Naive thymus-derived CD8-positive, alpha-beta T cell (primary cell): Measurements from ENCODE around the gene SIN3B. TPM values are rescaled to one million over a fixed set of nuclear protein-coding genes. Genes with fewer than 3 reads are reported as not detected.

Experiments used
- ATAC-seq, 2 donors: fragments of 150-1000 bp; cut with Tn5 transposase in 1 of 2; sonication (Bioruptor Pico), chemical (Tn5 transposase) in 1 of 2; 1 replicate in 1 of 2; 2 replicates in 1 of 2; pipeline ENCODE4 v1.10.0; 2021; ENCODE audit warnings: mild to moderate bottlenecking in 2 of 2, moderate library complexity in 2 of 2
- POLR2A ChIA-PET: fragments of 350-600 bp; sonication (Branson Sonifier 250); formaldehyde crosslinking; loops from one replicate; lab custom pipeline; 2021; ENCODE audit warnings: antibody characterized with exemption; lab: Charles Lee
- DNase-seq, 10 donors: peaks; one replicate each; pipeline versions ENCODE4 v3.0.0 to v3.0.0-alpha.2; 2020 to 2022
- H3K27ac Mint-ChIP-seq, 10 donors: one replicate each; pipeline ENCODE4 v1.8.0; 2020 to 2022; ENCODE audit warnings: mild to moderate bottlenecking in 10 of 10, mixed read lengths in 10 of 10, moderate library complexity in 4 of 10, inconsistent platforms in 1 of 10
- H3K27me3 Mint-ChIP-seq, 5 donors: one replicate each; pipeline ENCODE4 v1.8.0; 2021 to 2022; ENCODE audit warnings: mixed read lengths in 5 of 5
- H3K36me3 Mint-ChIP-seq, 3 donors: one replicate each; pipeline ENCODE4 v1.8.0; 2020 to 2022; ENCODE audit warnings: mixed read lengths in 3 of 3, mild to moderate bottlenecking in 2 of 3, inconsistent platforms in 1 of 3
- H3K4me1 Mint-ChIP-seq, 4 donors: one replicate each; pipeline ENCODE4 v1.8.0; 2021 to 2022; ENCODE audit warnings: mixed read lengths in 4 of 4
- H3K4me3 Mint-ChIP-seq, 10 donors: one replicate each; pipeline ENCODE4 v1.8.0; 2020 to 2022; ENCODE audit warnings: mild to moderate bottlenecking in 10 of 10, mixed read lengths in 10 of 10, moderate library complexity in 6 of 10, inconsistent platforms in 1 of 10
- H3K9me3 Mint-ChIP-seq, 9 donors: one replicate each; pipeline ENCODE4 v1.8.0; 2020 to 2022; ENCODE audit warnings: mixed read lengths in 9 of 9, mild to moderate bottlenecking in 3 of 9, inconsistent platforms in 1 of 9, moderate library complexity in 1 of 9
- polyA plus RNA-seq, 3 donors: library from polyadenylated mRNA; unstranded; fragments of 300-500 nt; fragmentation: Illumina TruSeq; gene quantifications; one replicate each; pipeline ENCODE4 v1.2.3, GENCODE V29; 2021
- total RNA-seq, 8 experiments: library from RNA in 2 of 8; stranded (reverse) in 2 of 8; gene quantifications; one replicate each; pipeline ENCODE4 v1.2.3 and lab custom pipeline; 2021 to 2026

Gene SIN3B
- total and polyA plus RNA-seq, 5 experiments from 2014 or later = 2.2 to 104 (median 5.2) TPM

- H3K4me3 Mint-ChIP-seq = no peak overlapping the region
- DNase-seq = no peak
- H3K4me1 Mint-ChIP-seq = peaks cover 0 to 2% (median 0%) of the 10 kb centered on the region in 4 donors
- no peak for ATAC-seq
- no peaks in the 10 kb centered on the region for H3K9me3 Mint-ChIP-seq
- POLR2A ChIA-PET = no interaction called here
- peaks cover 0 to 61% (median 12%) of the 10 kb centered on the region in 3 donors for H3K36me3 Mint-ChIP-seq
- peak overlapping the region in 2 of 10 donors; percentile 13 to 34 for H3K27ac Mint-ChIP-seq
- no peaks in the 10 kb centered on the region for H3K27me3 Mint-ChIP-seq
These were observed 26.9 kb downstream of the SIN3B start for GRCh38 chr19:16856091-16856490.

- H3K36me3 Mint-ChIP-seq = peaks cover 0 to 55% (median 16%) of the 10 kb centered on the region in 3 donors
- no peaks in the 10 kb centered on the region for H3K27me3 Mint-ChIP-seq
- DNase-seq (no peak), ATAC-seq (no peak)
- no peak overlapping the region for H3K4me3 Mint-ChIP-seq
- peaks cover 0 to 4% (median under 1%) of the 10 kb centered on the region in 4 donors for H3K4me1 Mint-ChIP-seq
- H3K9me3 Mint-ChIP-seq = no peaks in the 10 kb centered on the region
- POLR2A ChIA-PET = no interaction called here
- H3K27ac Mint-ChIP-seq = peak overlapping the region in 1 of 10 donors; percentile 27
These were observed 30.4 kb downstream of the SIN3B start for GRCh38 chr19:16859626-16860025.

DNA sequence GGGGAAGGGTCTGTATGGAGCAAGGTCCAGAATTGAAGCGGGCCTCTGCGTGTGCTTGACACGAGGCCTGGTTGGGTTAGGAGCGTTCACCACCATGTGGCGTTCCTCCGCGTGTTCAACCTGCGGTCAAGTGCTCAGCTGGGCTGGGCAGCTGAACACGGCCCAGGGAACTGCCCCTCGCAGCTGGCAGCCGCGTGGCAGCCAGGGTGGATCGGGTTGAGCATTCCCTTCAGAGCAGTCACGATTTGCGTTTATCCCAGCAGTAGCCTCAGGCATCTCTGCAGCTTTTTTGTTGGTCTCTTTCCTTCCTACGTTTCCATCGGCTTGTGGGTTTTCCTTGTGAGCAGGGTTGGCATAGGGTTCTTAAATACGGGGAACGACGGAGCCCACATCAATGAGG lies 30.9 kb downstream of the SIN3B start:
- H3K27me3 Mint-ChIP-seq = no peaks in the 10 kb centered on the region
- no peaks in the 10 kb centered on the region for H3K9me3 Mint-ChIP-seq
- DNase-seq = no peak
- POLR2A ChIA-PET = no interaction called here
- peaks cover 0 to 51% (median 12%) of the 10 kb centered on the region in 3 donors for H3K36me3 Mint-ChIP-seq
- H3K4me3 Mint-ChIP-seq = no peak overlapping the region
- ATAC-seq = no peak
- peaks cover 0 to 4% (median under 1%) of the 10 kb centered on the region in 4 donors for H3K4me1 Mint-ChIP-seq
- no peak overlapping the region for H3K27ac Mint-ChIP-seq

- ATAC-seq = no peak
- Mint-ChIP-seq H3K9me3 (no peaks in the 10 kb centered on the region), H3K4me1 (peaks cover 0 to 4% (median under 1%) of the 10 kb centered on the region in 4 donors), H3K4me3 (no peak overlapping the region), H3K27me3 (no peaks in the 10 kb centered on the region), H3K27ac (peak overlapping the region in 1 of 10 donors; percentile 69), H3K36me3 (peaks cover 0 to 50% (median 15%) of the 10 kb centered on the region in 3 donors)
- POLR2A ChIA-PET = interaction anchor here (0.7 kb wide), 1 partner anchor 314 kb away, joined by 6 read pairs; no protein-coding TSS in a partner anchor
- no peak for DNase-seq
These were observed 31.8 kb downstream of the SIN3B start for GRCh38 chr19:16861011-16861410.

GRCh38 chr19:16861834-16862233 lies 32.6 kb downstream of the SIN3B start:
- peaks cover 0 to 4% (median 2%) of the 10 kb centered on the region in 4 donors for H3K4me1 Mint-ChIP-seq
- no peaks in the 10 kb centered on the region for H3K27me3 Mint-ChIP-seq
- DNase-seq (no peak), ATAC-seq (no peak)
- H3K9me3 Mint-ChIP-seq = no peaks in the 10 kb centered on the region
- POLR2A ChIA-PET = no interaction called here
- peaks cover 4 to 50% (median 17%) of the 10 kb centered on the region in 3 donors for H3K36me3 Mint-ChIP-seq
- peak overlapping the region in 1 of 10 donors; percentile 20 for H3K27ac Mint-ChIP-seq
- no peak overlapping the region for H3K4me3 Mint-ChIP-seq

- no peak overlapping the region for H3K4me3 Mint-ChIP-seq
- DNase-seq (no peak), ATAC-seq (no peak)
- no peaks in the 10 kb centered on the region for H3K9me3 Mint-ChIP-seq
- POLR2A ChIA-PET = no interaction called here
- peaks cover 0 to 4% (median 2%) of the 10 kb centered on the region in 4 donors for H3K4me1 Mint-ChIP-seq
- H3K36me3 Mint-ChIP-seq = peaks cover 4 to 56% (median 19%) of the 10 kb centered on the region in 3 donors
- H3K27me3 Mint-ChIP-seq = no peaks in the 10 kb centered on the region
- H3K27ac Mint-ChIP-seq = no peak overlapping the region
These were observed 33.7 kb downstream of the SIN3B start for GRCh38 chr19:16862826-16863415.

- Mint-ChIP-seq H3K4me1 (peaks cover 0 to 4% (median 2%) of the 10 kb centered on the region in 4 donors), H3K9me3 (no peaks in the 10 kb centered on the region), H3K27ac (no peak overlapping the region), H3K36me3 (peaks cover 4 to 73% (median 20%) of the 10 kb centered on the region in 3 donors), H3K27me3 (no peaks in the 10 kb centered on the region), H3K4me3 (no peak overlapping the region)
- no peak for DNase-seq
- ATAC-seq = no peak
- POLR2A ChIA-PET = no interaction called here
These were observed 38.0 kb downstream of the SIN3B start for GRCh38 chr19:16867211-16867610.

DNA sequence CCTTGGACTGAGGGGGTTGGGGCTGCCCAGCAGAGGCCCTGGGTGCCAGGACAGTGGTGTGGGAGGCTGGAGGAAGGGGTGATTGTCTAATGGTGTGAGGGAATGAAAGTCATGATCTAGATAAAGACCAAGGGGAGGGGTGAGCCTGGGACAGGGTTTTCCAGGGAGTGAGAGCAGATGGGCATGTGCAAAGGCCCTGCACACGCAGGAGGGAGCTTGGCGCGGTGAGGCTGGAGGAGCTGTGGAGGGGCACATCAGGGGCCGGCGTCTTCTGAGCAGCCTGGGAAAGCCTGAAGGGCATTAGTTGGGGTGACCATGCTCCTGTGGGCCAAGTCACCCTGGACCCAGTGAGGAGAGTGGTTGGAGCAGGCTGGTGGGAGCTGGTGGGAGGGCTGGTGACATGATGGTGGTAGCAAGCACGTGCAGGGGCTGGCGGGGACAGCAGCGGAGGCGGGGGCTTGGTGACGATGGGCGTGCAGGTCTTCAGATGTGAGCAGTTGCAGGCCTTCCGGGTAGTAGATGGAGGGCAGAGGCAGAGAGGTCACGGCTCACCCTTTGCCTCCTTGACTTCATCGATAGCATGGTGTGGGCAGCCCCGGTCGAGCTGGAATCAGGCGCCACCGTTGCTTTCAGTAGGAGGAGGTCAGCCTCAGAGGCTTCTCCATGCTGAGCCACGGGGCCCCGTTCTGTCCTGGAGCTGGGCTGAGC lies 39.4 kb downstream of the SIN3B start:
- peaks cover 0 to 4% (median 1%) of the 10 kb centered on the region in 4 donors for H3K4me1 Mint-ChIP-seq
- H3K9me3 Mint-ChIP-seq = no peaks in the 10 kb centered on the region
- no peak for DNase-seq
- H3K36me3 Mint-ChIP-seq = peaks cover 4 to 67% (median 15%) of the 10 kb centered on the region in 3 donors
- no peaks in the 10 kb centered on the region for H3K27me3 Mint-ChIP-seq
- POLR2A ChIA-PET = no interaction called here
- H3K27ac Mint-ChIP-seq = no peak overlapping the region
- no peak overlapping the region for H3K4me3 Mint-ChIP-seq
- ATAC-seq = no peak

GRCh38 chr19:16869331-16869972 lies 40.3 kb downstream of the SIN3B start:
- Mint-ChIP-seq H3K4me3 (no peak overlapping the region), H3K36me3 (peaks cover 4 to 68% (median 15%) of the 10 kb centered on the region in 3 donors), H3K9me3 (no peaks in the 10 kb centered on the region), H3K27me3 (no peaks in the 10 kb centered on the region), H3K27ac (no peak overlapping the region), H3K4me1 (peaks cover 5 to 11% (median 10%) of the 10 kb centered on the region in 4 donors)
- ATAC-seq (no peak), DNase-seq (no peak)
- POLR2A ChIA-PET = no interaction called here

- peaks cover 10 to 23% (median 19%) of the 10 kb centered on the region in 4 donors for H3K4me1 Mint-ChIP-seq
- no peak overlapping the region for H3K27ac Mint-ChIP-seq
- no peak for DNase-seq
- no peak overlapping the region for H3K4me3 Mint-ChIP-seq
- peaks cover 0 to 61% (median 12%) of the 10 kb centered on the region in 3 donors for H3K36me3 Mint-ChIP-seq
- H3K9me3 Mint-ChIP-seq = no peaks in the 10 kb centered on the region
- no peaks in the 10 kb centered on the region for H3K27me3 Mint-ChIP-seq
- POLR2A ChIA-PET = no interaction called here
- no peak for ATAC-seq
These were observed 42.7 kb downstream of the SIN3B start for GRCh38 chr19:16871871-16872270.

- peak overlapping the region in 1 of 10 donors; percentile 51 for H3K27ac Mint-ChIP-seq
- no peaks in the 10 kb centered on the region for H3K9me3 Mint-ChIP-seq
- no peak for ATAC-seq
- no peak overlapping the region for H3K4me3 Mint-ChIP-seq
- no peak for DNase-seq
- peaks cover 0 to 58% (median 13%) of the 10 kb centered on the region in 3 donors for H3K36me3 Mint-ChIP-seq
- peaks cover 14 to 23% (median 19%) of the 10 kb centered on the region in 4 donors for H3K4me1 Mint-ChIP-seq
- no peaks in the 10 kb centered on the region for H3K27me3 Mint-ChIP-seq
- POLR2A ChIA-PET = no interaction called here
These were observed 43.5 kb downstream of the SIN3B start for GRCh38 chr19:16872728-16873127.

DNA sequence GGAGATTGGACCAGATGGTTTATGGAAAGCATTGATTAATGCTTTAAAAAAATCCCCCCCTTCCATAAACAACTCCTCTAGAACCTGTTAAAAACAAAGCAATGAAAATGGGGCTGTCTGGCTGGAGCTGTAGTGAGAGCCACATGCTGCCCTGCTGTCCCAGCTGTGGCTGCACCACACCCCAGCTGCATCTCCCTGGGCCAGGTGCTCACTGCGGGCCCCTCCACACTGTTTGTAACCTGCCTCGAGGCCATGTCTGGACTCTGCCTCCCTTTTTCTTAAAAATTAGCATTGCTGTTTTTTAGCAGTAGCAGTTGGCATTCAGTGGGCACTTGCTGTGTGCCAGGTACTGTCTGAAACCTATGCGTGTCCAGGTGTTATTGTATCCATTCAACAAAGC lies 44.4 kb downstream of the SIN3B start:
- POLR2A ChIA-PET = no interaction called here
- Mint-ChIP-seq H3K4me3 (peak overlapping the region in 1 of 10 donors; percentile 6), H3K36me3 (peaks cover 0 to 58% (median 13%) of the 10 kb centered on the region in 3 donors), H3K4me1 (peaks cover 14 to 23% (median 18%) of the 10 kb centered on the region in 4 donors), H3K27ac (peak overlapping the region in 8 of 10 donors; percentile 24 to 94 (median 84)), H3K27me3 (no peaks in the 10 kb centered on the region), H3K9me3 (no peaks in the 10 kb centered on the region)
- no peak for DNase-seq
- no peak for ATAC-seq
